Choroid plexus epithelial cell (primary cell): ENCODE results near the gene CROCC2.

Experiments used
- DNase-seq: peaks from one replicate; pipeline ENCODE4 v3.0.0-alpha.2; 2010; ENCODE audit warnings: low read depth
- H3K4me3 ChIP-seq: 2 replicates; pipeline ENCODE4 v1.5.1; 2011; ENCODE audit warnings: low read depth, mild to moderate bottlenecking, control low read depth, low read length, moderate library complexity
- TF ChIP-seq, protein P1 (sequence below): conservative IDR thresholded peaks from 2 replicates; pipeline ENCODE4 v1.5.1; 2011; ENCODE audit warnings: low read depth, mild to moderate bottlenecking, control low read depth, inconsistent platforms, low read length, moderate library complexity

CROCC2 gene

DNA sequence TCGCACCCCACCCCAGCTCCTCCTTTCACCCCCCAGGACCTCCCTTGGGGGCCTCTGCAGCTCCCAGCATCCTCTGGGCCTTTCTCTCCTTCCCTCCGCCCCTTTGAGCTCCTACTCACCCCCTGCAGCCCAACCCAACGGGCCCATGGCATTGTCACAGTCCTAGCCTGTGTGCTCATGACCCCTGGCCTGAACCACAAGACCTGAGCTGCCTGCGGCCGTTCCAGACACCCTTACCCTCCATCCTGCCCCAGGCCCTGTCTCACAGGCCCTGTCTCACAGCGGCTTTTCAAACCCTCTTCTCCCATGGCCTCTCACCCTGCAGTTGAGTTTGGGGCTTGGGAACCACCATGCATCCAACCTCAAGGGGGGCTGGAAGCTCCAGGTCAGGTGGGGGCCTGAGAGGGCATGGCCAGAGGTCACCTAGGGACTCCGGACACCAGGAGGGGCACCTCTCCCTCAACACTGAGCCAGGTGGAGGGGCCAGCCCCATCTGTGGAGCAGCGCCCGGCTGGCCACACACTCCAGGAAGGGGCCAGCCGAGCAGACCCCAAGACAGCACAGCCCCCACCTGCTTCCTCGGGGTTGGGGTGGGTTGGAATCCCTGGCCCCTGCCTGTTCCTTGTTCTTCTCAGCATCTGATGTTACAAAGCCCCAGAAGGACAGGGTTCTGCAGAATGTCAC, 17.1 kb upstream of the CROCC2 start:
- no peak overlapping the region for H3K4me3 ChIP-seq
- no peak for DNase-seq
- TF ChIP-seq, protein P1, sequence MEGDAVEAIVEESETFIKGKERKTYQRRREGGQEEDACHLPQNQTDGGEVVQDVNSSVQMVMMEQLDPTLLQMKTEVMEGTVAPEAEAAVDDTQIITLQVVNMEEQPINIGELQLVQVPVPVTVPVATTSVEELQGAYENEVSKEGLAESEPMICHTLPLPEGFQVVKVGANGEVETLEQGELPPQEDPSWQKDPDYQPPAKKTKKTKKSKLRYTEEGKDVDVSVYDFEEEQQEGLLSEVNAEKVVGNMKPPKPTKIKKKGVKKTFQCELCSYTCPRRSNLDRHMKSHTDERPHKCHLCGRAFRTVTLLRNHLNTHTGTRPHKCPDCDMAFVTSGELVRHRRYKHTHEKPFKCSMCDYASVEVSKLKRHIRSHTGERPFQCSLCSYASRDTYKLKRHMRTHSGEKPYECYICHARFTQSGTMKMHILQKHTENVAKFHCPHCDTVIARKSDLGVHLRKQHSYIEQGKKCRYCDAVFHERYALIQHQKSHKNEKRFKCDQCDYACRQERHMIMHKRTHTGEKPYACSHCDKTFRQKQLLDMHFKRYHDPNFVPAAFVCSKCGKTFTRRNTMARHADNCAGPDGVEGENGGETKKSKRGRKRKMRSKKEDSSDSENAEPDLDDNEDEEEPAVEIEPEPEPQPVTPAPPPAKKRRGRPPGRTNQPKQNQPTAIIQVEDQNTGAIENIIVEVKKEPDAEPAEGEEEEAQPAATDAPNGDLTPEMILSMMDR = no peak

DNA sequence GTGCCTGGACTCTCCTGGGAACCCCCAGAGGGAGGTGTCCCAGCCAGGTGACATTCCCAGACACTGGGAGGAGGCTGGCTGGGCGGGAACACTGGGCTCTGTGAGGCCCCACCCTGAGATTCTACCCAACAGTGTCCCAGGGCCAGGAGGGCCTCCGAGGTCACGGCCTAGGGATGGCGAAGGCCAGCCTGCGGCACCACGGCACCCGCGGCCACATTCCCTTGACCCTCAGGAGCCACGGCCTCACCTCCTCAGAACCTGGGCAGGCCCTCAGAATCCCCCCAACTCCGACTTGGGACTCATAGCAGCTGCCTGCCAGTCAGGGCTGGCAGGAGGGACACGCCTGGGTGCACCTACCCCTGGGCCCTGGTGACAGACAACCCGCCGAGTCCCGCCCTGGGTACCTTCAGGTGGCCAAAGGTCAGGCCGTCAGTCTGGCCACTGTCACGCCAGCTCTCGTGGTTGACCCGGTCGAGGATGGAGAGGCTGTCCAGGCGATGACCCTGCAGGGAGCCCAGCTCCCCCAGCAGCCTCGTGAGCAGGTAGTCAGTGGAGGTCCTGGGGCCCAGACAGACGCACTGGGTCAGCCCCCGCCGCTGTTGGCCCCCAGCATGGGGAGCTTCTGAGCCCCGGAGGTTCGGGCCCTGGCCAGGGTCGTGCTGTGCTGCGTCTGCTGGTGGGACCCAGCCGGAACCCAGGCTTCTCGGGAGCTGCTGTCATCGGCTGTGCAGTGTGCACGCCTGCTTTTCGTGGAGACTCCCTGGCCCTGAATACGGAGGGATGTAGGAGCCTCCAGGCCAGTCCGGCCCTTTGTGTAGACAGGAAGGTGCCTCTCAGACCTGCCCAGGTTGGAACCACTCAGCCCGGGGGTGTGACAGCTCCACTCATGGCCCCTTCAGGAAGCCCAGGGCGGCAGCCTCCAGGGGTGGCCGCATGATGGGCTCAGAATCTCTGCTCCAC, 16.3 kb upstream of the CROCC2 start:
- TF ChIP-seq, protein P1 = no peak
- no peak for DNase-seq
- H3K4me3 ChIP-seq = no peak overlapping the region

DNA sequence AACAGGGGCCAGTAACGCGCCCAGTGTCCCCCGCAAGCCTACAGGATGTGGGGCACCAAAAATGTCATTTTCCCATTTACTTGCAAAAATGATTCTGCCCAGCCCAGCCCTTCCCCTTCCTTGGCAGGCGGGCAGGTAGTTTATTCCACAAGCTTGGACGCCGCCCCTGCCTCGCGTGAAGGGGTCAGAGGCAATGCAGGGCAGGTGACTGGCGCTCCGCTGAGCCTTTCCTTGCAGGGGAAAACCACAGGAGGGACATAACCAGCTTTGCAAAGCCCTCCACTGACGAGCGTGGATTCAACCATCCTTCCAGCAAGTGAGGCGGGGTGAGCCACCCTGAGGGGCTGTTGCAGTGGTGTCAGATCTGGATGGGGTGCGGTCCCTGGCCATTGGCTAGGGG, 15.4 kb upstream of the CROCC2 start:
- no peak overlapping the region for H3K4me3 ChIP-seq
- TF ChIP-seq, protein P1 = no peak
- DNase-seq = no peak

DNA sequence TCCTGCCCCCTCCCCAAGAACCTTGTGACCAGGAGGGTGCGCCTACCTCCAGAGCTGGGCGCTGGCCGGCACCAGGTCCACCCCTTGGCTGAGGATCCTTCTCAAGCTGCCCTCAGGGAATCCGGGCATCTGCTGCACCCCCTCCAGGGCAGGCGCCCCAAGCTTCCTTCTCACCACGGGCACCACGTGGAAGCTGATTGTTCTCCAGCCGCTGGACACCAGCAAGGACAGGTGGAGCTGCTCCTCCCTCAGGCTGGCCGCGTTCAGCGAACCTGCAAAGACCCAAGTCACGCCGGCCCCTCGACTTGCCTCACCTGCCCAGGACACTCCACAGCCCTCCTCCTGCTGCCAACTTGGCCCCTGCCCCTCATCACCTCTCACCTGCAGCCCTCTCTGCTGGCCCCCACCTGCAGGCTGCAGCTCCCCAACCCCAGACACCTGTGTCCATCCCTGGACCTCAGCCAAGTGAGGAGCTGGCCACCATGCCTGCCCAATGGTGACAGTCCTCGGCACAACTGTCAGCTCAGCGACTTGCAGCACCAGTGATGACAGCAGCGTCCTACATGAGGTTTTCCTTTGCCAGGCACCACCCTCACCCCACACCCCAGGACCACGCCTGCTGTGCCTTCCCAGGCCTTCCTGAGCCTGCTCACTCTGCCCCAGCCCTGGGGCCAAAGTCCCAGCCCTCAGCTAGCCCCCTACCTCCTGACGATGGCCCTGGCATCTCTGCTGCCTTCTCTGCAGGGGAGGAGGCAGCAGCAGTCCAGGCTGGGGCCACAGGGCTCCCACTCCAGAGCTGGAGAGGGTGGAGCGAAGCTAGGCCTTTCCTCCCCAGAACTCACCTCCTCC, 14.4 kb upstream of the CROCC2 start:
- DNase-seq = no peak
- no peak overlapping the region for H3K4me3 ChIP-seq
- TF ChIP-seq, protein P1 = no peak

DNA sequence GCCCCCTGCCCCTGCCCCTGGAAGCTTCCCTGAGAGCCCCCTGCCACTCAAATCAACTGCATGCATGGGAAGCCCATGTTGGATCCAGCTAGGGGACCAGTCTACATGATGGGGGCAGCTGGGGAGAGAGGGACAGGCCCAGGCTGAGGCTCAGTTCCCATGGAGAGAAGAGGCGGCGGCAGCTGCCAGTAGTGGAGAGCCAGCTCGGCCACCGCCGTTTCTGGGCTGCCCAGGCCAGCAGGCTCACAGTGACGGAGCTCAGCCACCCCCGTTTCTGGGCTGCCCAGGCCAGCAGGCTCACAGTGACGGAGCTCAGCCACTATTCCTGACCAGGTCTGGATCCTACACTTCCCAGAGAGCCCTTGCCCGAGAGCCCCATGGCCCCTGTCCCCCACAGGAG, 13.8 kb upstream of the CROCC2 start:
- H3K4me3 ChIP-seq = no peak overlapping the region
- DNase-seq = no peak
- TF ChIP-seq, protein P1 = no peak

DNA sequence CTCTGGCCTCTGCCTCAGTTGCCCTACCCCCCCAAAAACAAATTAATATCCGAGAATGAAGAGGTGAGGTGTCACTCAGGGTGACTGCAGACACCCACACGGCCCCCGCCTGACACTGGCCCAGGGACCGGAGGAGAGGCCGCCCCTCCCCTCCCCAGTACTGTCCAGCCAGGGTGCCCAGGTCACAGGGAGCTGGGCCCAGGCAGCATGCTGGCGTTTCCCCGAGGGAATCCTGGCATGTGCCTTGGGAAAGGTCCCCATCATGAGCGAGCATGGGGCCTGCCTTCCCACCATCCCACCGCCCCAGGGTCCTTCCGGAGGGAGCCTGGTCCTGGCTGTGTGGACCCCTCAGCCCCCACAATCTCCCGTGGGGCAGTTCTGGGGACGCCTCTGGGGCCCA, 13.2 kb upstream of the CROCC2 start:
- DNase-seq = no peak
- TF ChIP-seq, protein P1 = no peak
- no peak overlapping the region for H3K4me3 ChIP-seq
